ENCODE measurements around the gene IRF5.
"Not testable (repeated sequence)": the region's sequence is repeated elsewhere in the genome, so short reads cannot be mapped to it uniquely, and the experiment has no call there.

IRF5 gene

GRCh38 chr7:128906766-128907559, 30.8 kb upstream of the IRF5 start:
- DNase-seq, result no peak

GRCh38 chr7:128908750-128909624, 28.7 kb upstream of the IRF5 start:
- DNase-seq, result no peak

GRCh38 chr7:128909625-128910568, 27.8 kb upstream of the IRF5 start:
- peak; percentile 38 for DNase-seq

- no peak for DNase-seq
Observed at GRCh38 chr7:128910569-128910945, 27.2 kb upstream of the IRF5 start, which contains the start of gene KCP. KCP (minus strand) TSS chr7:128910709; CDS start chr7:128910676, 33 bp downstream.

- no peak for DNase-seq
Observed at GRCh38 chr7:128911423-128912031, 26.2 kb upstream of the IRF5 start.

- no peak for DNase-seq
Observed at GRCh38 chr7:128912281-128912680, 25.4 kb upstream of the IRF5 start.

GRCh38 chr7:128912709-128913495, 24.8 kb upstream of the IRF5 start:
- not testable (repeated sequence) for DNase-seq

- DNase-seq, result no peak
Observed at GRCh38 chr7:128913870-128914565, 23.7 kb upstream of the IRF5 start.

- no peak for DNase-seq
Observed at GRCh38 chr7:128914566-128915151, 23.1 kb upstream of the IRF5 start.

GRCh38 chr7:128915271-128915819, 22.4 kb upstream of the IRF5 start:
- DNase-seq, result no peak

- no peak for DNase-seq
Observed at GRCh38 chr7:128915841-128916642, 21.7 kb upstream of the IRF5 start.

GRCh38 chr7:128916643-128916915, 21.1 kb upstream of the IRF5 start:
- DNase-seq, result no peak

GRCh38 chr7:128917122-128917521, 20.6 kb upstream of the IRF5 start:
- DNase-seq, result no peak

- DNase-seq, result no peak
Observed at GRCh38 chr7:128918016-128918665, 19.6 kb upstream of the IRF5 start.

GRCh38 chr7:128919241-128919640, 18.5 kb upstream of the IRF5 start:
- no peak for DNase-seq

GRCh38 chr7:128919881-128920799, 17.6 kb upstream of the IRF5 start:
- DNase-seq, result peak; percentile 22

- no peak for DNase-seq
Observed at GRCh38 chr7:128920913-128921582, 16.7 kb upstream of the IRF5 start.
